Left colon (tissue), 2 donors: ENCODE measurements around the gene APLN. TPM values are rescaled to one million over a fixed set of nuclear protein-coding genes. Genes with fewer than 3 reads are reported as not detected.
A peak's percentile ranks its signal among the peaks of the same experiment; 100 is the strongest.

Experiments used
- ATAC-seq: fragments of 200-7000 bp; cut with Tn5 transposase; one replicate; pipeline ENCODE4 v1.9.1; 2020; ENCODE audit warnings: mild to moderate bottlenecking, moderate library complexity
- DNase-seq, 2 donors: peaks; one replicate each; pipeline ENCODE4 v3.0.0-alpha.2; 2020
- intact Hi-C, 2 donors: fragments of 100-400 bp; cut with DNase I in 1 of 2; cut with micrococcal nuclease in 1 of 2; formaldehyde crosslinking; loops; one replicate each; pipeline versions ENCODE4 v1.11.2 to v1.14.0; 2022; cut with DNase I, micrococcal nuclease
- long read RNA-seq: library from polyadenylated mRNA; unstranded; transcript quantifications from one replicate; pipeline ENCODE4 v2.0.0, GENCODE V29; 2021
- total RNA-seq, 2 donors: library from RNA; stranded (reverse); fragmentation: NEBNext Ultra II Directional; extraction: Animal tissue kit (Norgen Biotek cat#: 25700); gene quantifications; one replicate each; pipeline ENCODE4 v1.2.1, GENCODE V29; 2021
- donor health status: DM: no; HTN: no; CAD: no.
- donor health status: DM: yes; HTN: yes; CAD: no.

APLN gene
- total RNA-seq, result under 1 TPM; 0.22 to 0.40 TPM
- long read RNA-seq, partial matches to known transcripts, result 1 of 1 reads
- long read RNA-seq, other reads (novel, unspliced or antisense), result 0 of 1 reads

GRCh38 chrX:129654652-129655546 is at the start of gene APLN:
APLN (minus strand) TSS chrX:129654956; CDS start chrX:129654630, 326 bp downstream.
- intact Hi-C loops, result no loop called here
- DNase-seq (peak in 1 of 2 donors; percentile 28), ATAC-seq (peak; percentile 68)

GRCh38 chrX:129704491-129704890 is 49.7 kb upstream of the APLN start:
- intact Hi-C loops, result no loop called here
- no peak for ATAC-seq
- no peak for DNase-seq

GRCh38 chrX:129701624-129702069 is 46.9 kb upstream of the APLN start:
- ATAC-seq, result no peak
- intact Hi-C loops, result no loop called here
- DNase-seq, result peak; percentile 14 to 32

- ATAC-seq, result no peak
- DNase-seq, result no peak
- intact Hi-C loops, result no loop called here
These were observed 45.8 kb upstream of the APLN start for GRCh38 chrX:129700536-129700935.

GRCh38 chrX:129698150-129698549 is 43.4 kb upstream of the APLN start:
- DNase-seq, result no peak
- no peak for ATAC-seq
- intact Hi-C loops, result no loop called here

GRCh38 chrX:129697204-129697829 is 42.6 kb upstream of the APLN start:
- DNase-seq, result no peak
- intact Hi-C loops, result no loop called here
- ATAC-seq, result no peak

- ATAC-seq, result no peak
- intact Hi-C loops, result no loop called here
These were observed 41.9 kb upstream of the APLN start for GRCh38 chrX:129696463-129697155.

GRCh38 chrX:129695937-129696336 is 41.2 kb upstream of the APLN start:
- ATAC-seq (no peak), DNase-seq (no peak)
- intact Hi-C loops, result no loop called here

More at GRCh38 chrX:129696463-129697155, 41.9 kb upstream of the APLN start:
- DNase-seq, result no peak

GRCh38 chrX:129695535-129695934 is 40.8 kb upstream of the APLN start:
- no peak for DNase-seq
- no peak for ATAC-seq
- intact Hi-C loops, result no loop called here

- DNase-seq (no peak), ATAC-seq (no peak)
- intact Hi-C loops, result no loop called here
These were observed 40.0 kb upstream of the APLN start for GRCh38 chrX:129694805-129695204.

GRCh38 chrX:129693354-129693753 is 38.6 kb upstream of the APLN start:
- intact Hi-C loops, result no loop called here
- no peak for DNase-seq
- no peak for ATAC-seq

- DNase-seq (no peak), ATAC-seq (no peak)
- intact Hi-C loops, result no loop called here
These were observed 35.7 kb upstream of the APLN start for GRCh38 chrX:129690435-129690834.

GRCh38 chrX:129689796-129690195 is 35.0 kb upstream of the APLN start:
- DNase-seq (no peak), ATAC-seq (no peak)
- intact Hi-C loops, result no loop called here

GRCh38 chrX:129688097-129688496 is 33.3 kb upstream of the APLN start:
- intact Hi-C loops, result no loop called here
- ATAC-seq, result no peak
- no peak for DNase-seq

GRCh38 chrX:129686422-129686948 is 31.7 kb upstream of the APLN start:
- ATAC-seq, result no peak
- DNase-seq, result no peak
- intact Hi-C loops, result no loop called here

GRCh38 chrX:129682979-129683378 is 28.2 kb upstream of the APLN start:
- intact Hi-C loops, result no loop called here
- DNase-seq, result no peak
- no peak for ATAC-seq

- intact Hi-C loops, result no loop called here
- DNase-seq, result no peak
- no peak for ATAC-seq
These were observed 25.1 kb upstream of the APLN start for GRCh38 chrX:129679901-129680300.

GRCh38 chrX:129678614-129679195 is 23.9 kb upstream of the APLN start:
- intact Hi-C loops, result no loop called here

GRCh38 chrX:129667412-129667811 is 12.7 kb upstream of the APLN start:
- ATAC-seq (no peak), DNase-seq (no peak)
- intact Hi-C loops, result no loop called here

More at GRCh38 chrX:129678614-129679195, 23.9 kb upstream of the APLN start:
- ATAC-seq (peak; percentile 55), DNase-seq (peak in 1 of 2 donors; percentile 46)
